Esophagus squamous epithelium (tissue), 5 donors: Measurements from ENCODE around the gene KIF13A. TPM values are rescaled to one million over a fixed set of nuclear protein-coding genes. Genes with fewer than 3 reads are reported as not detected.
A peak's percentile ranks its signal among the peaks of the same experiment; 100 is the strongest.

Experiments
- DNase-seq: peaks from one replicate; lab custom pipeline; 2025; lab: John Stamatoyannopoulos, UW
- H3K27ac ChIP-seq, 4 donors: fragments of 200-600 bp; sonication (generic); one replicate each; pipeline ENCODE4 v1.5.1; 2016 to 2019; ENCODE audit warnings: mild to moderate bottlenecking in 1 of 4
- H3K27me3 ChIP-seq, 4 donors: fragments of 200-600 bp; sonication (generic); 1 replicate in 3 of 4; 2 replicates in 1 of 4; pipeline versions ENCODE4 v1.5.1 to v1.6.0; 2017 to 2021; ENCODE audit warnings: antibody characterized with exemption in 1 of 4
- H3K36me3 ChIP-seq, 3 donors: fragments of 200-600 bp; sonication (generic); one replicate each; pipeline ENCODE4 v1.5.1; 2016 to 2019
- H3K4me1 ChIP-seq, 3 donors: fragments of 200-600 bp; sonication (generic); one replicate each; pipeline ENCODE4 v1.5.1; 2017 to 2019
- H3K4me3 ChIP-seq, 4 donors: fragments of 200-600 bp; sonication (generic); 1 replicate in 3 of 4; 2 replicates in 1 of 4; pipeline ENCODE4 v1.5.1; 2016 to 2019; ENCODE audit warnings: mild to moderate bottlenecking in 2 of 4, moderate library complexity in 1 of 4
- H3K9me3 ChIP-seq, 3 donors: fragments of 200-600 bp; sonication (generic); one replicate each; pipeline ENCODE4 v1.5.1; 2016 to 2019
- POLR2A ChIP-seq, 4 donors: fragments of 450-650 bp; IDR thresholded peaks; one replicate each; pipeline ENCODE4 v1.6.1; 2017; ENCODE audit warnings: antibody characterized with exemption in 4 of 4, mild to moderate bottlenecking in 4 of 4, moderate library complexity in 3 of 4
- WGBS, 2 donors: methylation state at CpG; one replicate each; pipeline ENCODE4 v1.1.5; 2018; 5-methylcytosine and 5-hydroxymethylcytosine counted together
- intact Hi-C: fragments of 100-400 bp; cut with DNase I; formaldehyde crosslinking; loops from one replicate; pipeline ENCODE4 v1.15.0; 2022
- total RNA-seq, 4 donors: library from RNA; depleted of rRNA; stranded (reverse); fragments of >200 nt; gene quantifications; one replicate each; pipeline ENCODE4 v1.1.0, GENCODE V29; 2016
- TF ChIP-seq, protein P1 (sequence below), 6 experiments: fragments of 450-650 bp in 4 of 6; fragments of 200-600 bp in 2 of 6; sonication (generic) in 2 of 6; IDR thresholded peaks; one replicate each; pipeline ENCODE4 v1.5.1; 2016 to 2019; ENCODE audit warnings: antibody characterized with exemption in 6 of 6, mild to moderate bottlenecking in 4 of 6, moderate library complexity in 4 of 6
- donor health status: DM: yes; HTN: yes; CAD: no.

The KIF13A gene
- total RNA-seq, 4 donors from 2014 or later: 18.7 to 34.5 (median 25.0) TPM

DNA sequence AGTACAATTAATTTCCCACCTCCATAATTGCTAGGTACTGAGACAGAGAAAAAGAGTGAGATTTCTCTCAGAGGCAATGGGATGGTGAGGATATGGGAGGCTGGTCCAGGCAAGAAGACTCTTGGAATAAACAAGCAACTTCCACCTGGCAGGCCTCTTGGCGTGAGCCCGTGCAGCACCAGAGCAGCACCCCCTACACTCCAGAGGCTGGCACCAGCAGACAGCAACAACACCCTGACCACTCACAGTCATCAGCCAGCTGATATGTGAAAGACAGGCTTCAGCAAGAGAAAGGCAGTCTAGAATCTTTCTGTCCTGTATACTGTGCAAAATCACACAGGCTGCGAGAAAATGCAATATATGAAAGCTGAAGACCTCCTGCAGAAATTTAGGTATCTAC lies 59.7 kb downstream of the KIF13A start:
- DNase-seq: no peak
- peaks cover 0 to 68% (median 34%) of the 10 kb centered on the region in 3 donors for H3K4me1 ChIP-seq
- intact Hi-C loops: no loop called here
- no peak overlapping the region for H3K27ac ChIP-seq
- H3K4me3 ChIP-seq: no peak overlapping the region
- H3K36me3 ChIP-seq: no peaks in the 10 kb centered on the region
- no peaks in the 10 kb centered on the region for H3K27me3 ChIP-seq
- TF ChIP-seq, protein P1, sequence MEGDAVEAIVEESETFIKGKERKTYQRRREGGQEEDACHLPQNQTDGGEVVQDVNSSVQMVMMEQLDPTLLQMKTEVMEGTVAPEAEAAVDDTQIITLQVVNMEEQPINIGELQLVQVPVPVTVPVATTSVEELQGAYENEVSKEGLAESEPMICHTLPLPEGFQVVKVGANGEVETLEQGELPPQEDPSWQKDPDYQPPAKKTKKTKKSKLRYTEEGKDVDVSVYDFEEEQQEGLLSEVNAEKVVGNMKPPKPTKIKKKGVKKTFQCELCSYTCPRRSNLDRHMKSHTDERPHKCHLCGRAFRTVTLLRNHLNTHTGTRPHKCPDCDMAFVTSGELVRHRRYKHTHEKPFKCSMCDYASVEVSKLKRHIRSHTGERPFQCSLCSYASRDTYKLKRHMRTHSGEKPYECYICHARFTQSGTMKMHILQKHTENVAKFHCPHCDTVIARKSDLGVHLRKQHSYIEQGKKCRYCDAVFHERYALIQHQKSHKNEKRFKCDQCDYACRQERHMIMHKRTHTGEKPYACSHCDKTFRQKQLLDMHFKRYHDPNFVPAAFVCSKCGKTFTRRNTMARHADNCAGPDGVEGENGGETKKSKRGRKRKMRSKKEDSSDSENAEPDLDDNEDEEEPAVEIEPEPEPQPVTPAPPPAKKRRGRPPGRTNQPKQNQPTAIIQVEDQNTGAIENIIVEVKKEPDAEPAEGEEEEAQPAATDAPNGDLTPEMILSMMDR (IDR thresholded peaks at IDR 0.05): no peak
- TF ChIP-seq POLR2A (IDR thresholded peaks at IDR 0.05): no peak
- H3K9me3 ChIP-seq: no peaks in the 10 kb centered on the region
- WGBS, 2 donors: 56 to 88% methylated on average over 2 to 3 of the region's 3 CpGs

DNA sequence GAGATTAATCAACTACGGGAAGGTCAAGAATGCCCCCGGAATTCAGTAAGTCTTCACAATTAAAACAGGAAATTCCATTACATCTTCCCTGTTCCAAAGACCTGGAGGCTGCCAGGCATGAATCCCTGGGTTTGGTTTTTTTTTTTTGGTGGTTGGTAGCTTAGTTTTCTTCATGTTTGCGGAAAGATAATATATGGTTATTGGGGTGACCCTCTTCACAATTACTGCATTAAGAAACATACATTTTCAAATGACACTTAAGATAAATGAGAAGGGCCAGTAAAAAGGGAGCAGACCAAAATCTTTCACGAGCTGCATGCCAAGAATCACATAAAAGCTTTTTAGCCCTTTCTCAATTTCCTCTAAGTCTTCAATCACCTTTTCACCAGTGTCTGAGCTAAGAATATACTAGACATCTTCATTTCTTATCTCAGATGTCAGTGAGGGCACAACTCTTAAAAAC lies 64.0 kb downstream of the KIF13A start:
- DNase-seq: no peak
- Histone ChIP-seq H3K9me3 (no peaks in the 10 kb centered on the region), H3K4me3 (no peak overlapping the region), H3K36me3 (no peaks in the 10 kb centered on the region), H3K27ac (peak overlapping the region in 2 of 4 donors; percentile 22 to 26), H3K4me1 (peaks cover 0 to 25% (median 5%) of the 10 kb centered on the region in 3 donors), H3K27me3 (no peaks in the 10 kb centered on the region)
- no peak for TF ChIP-seq POLR2A (IDR thresholded peaks at IDR 0.05)
- TF ChIP-seq, protein P1 (IDR thresholded peaks at IDR 0.05): no peak
- intact Hi-C loops: no loop called here
- 30 to 51% methylated on average over 4 of the region's 4 CpGs for WGBS, 2 donors

DNA sequence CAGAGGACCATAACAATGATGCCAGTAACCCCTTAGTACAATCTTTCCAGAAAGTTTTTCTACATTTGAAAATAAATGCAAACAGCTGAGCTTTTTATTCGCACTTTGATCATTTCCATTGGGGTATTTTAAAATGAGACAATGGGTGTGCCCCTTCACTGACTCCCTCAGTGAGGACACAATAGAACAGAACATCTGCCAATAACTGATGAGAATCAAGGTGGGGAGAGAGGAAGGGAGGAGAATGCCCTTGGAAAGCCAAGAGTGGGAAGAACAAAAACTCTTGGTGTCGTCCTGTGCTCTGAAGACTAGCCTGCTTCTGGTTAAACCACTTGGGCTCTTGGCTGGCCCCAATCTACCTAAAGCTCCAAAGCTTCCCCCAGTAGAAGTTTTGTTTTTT lies 66.0 kb downstream of the KIF13A start:
- WGBS, 2 donors: 60 to 84% methylated on average over 2 of the region's 2 CpGs
- H3K9me3 ChIP-seq: no peaks in the 10 kb centered on the region
- DNase-seq: no peak
- peak overlapping the region in 1 of 4 donors; percentile 8 for H3K27ac ChIP-seq
- TF ChIP-seq, protein P1 (IDR thresholded peaks at IDR 0.05): no peak
- TF ChIP-seq POLR2A (IDR thresholded peaks at IDR 0.05): no peak
- H3K4me1 ChIP-seq: peaks cover 0 to 17% (median 0%) of the 10 kb centered on the region in 3 donors
- no peaks in the 10 kb centered on the region for H3K27me3 ChIP-seq
- H3K4me3 ChIP-seq: no peak overlapping the region
- H3K36me3 ChIP-seq: no peaks in the 10 kb centered on the region
- intact Hi-C loops: no loop called here

DNA sequence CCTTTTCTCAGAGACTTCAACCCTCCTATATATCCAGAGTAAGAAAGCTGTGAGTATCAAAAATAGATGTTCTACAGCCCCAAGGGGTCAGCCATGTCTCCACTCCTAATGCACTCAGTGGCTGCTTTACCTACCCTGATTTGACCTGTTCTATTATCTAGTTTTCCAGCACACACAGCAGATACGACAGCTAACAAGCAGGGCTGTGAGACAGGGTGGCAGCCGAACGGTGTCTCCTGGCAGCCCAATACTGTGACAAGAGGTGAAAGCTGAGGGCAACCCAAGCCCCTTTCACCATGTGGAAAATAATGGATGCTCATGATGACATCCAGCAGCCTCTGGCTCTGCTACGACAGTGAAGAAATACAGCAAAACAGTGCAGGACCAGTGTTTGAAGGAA lies 67.9 kb downstream of the KIF13A start:
- H3K36me3 ChIP-seq: no peaks in the 10 kb centered on the region
- no peak overlapping the region for H3K4me3 ChIP-seq
- intact Hi-C loops: no loop called here
- H3K27me3 ChIP-seq: no peaks in the 10 kb centered on the region
- H3K27ac ChIP-seq: no peak overlapping the region
- TF ChIP-seq, protein P1 (IDR thresholded peaks at IDR 0.05): no peak
- no peak for TF ChIP-seq POLR2A (IDR thresholded peaks at IDR 0.05)
- no peak for DNase-seq
- peaks cover 0 to 11% (median 0%) of the 10 kb centered on the region in 3 donors for H3K4me1 ChIP-seq
- 77 to 90% methylated on average over 4 of the region's 4 CpGs for WGBS, 2 donors
- no peaks in the 10 kb centered on the region for H3K9me3 ChIP-seq

DNA sequence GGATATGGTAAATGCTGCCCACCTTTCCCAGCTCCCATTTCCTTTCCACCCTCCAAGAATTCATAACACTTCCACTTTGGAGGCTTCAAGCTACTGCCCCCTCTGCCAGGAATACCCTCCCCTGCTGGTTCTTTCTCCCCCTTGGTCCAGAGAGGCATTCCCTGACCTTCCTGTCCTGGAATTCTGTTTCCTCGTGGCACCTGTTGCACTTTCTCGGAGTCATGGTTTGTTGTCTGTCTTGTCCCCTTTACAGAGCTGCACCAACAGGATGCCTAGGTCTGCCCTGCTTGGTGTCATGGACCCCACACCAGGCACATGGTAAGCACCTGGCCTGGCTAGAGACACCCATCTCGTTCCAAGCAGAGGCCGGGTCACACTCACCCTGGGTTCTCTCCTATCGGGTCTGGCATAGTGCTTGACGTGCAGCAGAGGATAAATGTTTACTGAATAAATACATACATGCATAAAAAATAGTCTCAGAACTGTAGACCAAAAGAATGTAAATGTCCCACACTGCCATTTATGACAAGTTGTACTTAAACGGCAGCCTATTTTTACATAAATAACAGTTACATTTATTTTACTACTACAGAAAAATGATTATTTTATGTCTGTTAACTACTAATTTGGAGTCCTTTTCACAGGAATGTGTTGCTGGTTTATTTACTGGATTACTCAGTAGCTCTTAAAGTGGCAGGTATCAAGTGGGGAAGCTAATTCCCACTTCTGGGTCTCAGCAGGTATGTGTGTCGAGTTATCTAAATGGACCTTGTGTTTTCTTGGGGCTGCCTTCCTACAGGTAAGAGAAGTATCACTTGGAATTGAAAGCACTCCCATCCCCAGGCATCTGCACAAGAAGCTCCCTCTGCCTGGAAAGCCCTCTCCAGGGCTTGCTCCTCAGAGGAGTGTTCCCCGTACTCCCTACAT lies 69.3 kb downstream of the KIF13A start:
- Histone ChIP-seq H3K27me3 (no peaks in the 10 kb centered on the region), H3K4me3 (no peak overlapping the region), H3K9me3 (no peaks in the 10 kb centered on the region), H3K27ac (no peak overlapping the region), H3K36me3 (no peaks in the 10 kb centered on the region), H3K4me1 (peaks cover 0 to 3% (median 0%) of the 10 kb centered on the region in 3 donors)
- DNase-seq: no peak
- intact Hi-C loops: no loop called here
- TF ChIP-seq POLR2A (IDR thresholded peaks at IDR 0.05): no peak
- TF ChIP-seq, protein P1 (IDR thresholded peaks at IDR 0.05): no peak
- 80 to 87% methylated on average over 9 of the region's 9 CpGs for WGBS, 2 donors
